HG03025 (cell line): ENCODE results near the gene CYP39A1.

ENCODE experiments used
- ATAC-seq: cut with Tn5 transposase; IDR thresholded peaks from one replicate; pipeline ENCODE4 v1.9.1; 2021; ENCODE audit warnings: mild to moderate bottlenecking, moderate library complexity; ENCODE audit not compliant: unreplicated experiment, low FRiP score

The CYP39A1 gene

GRCh38 chr6:46598215-46598614, 54.4 kb downstream of the CYP39A1 start:
- ATAC-seq = no peak

- ATAC-seq = no peak
Measured at GRCh38 chr6:46592740-46593139, 59.9 kb downstream of the CYP39A1 start.

- ATAC-seq = no peak
Measured at GRCh38 chr6:46592046-46592445, 60.6 kb downstream of the CYP39A1 start.

- no peak for ATAC-seq
Measured at GRCh38 chr6:46590765-46591164, 61.9 kb downstream of the CYP39A1 start.

GRCh38 chr6:46586906-46587305, 65.7 kb downstream of the CYP39A1 start:
- no peak for ATAC-seq

- ATAC-seq = no peak
Measured at GRCh38 chr6:46584586-46584985, 68.0 kb downstream of the CYP39A1 start.

GRCh38 chr6:46583721-46584120, 68.9 kb downstream of the CYP39A1 start:
- ATAC-seq = no peak

- ATAC-seq = no peak
Measured at GRCh38 chr6:46583081-46583480, 69.5 kb downstream of the CYP39A1 start.

- no peak for ATAC-seq
Measured at GRCh38 chr6:46581459-46582177, 71.0 kb downstream of the CYP39A1 start.

GRCh38 chr6:46575530-46575929, 77.1 kb downstream of the CYP39A1 start:
- ATAC-seq = no peak

GRCh38 chr6:46573140-46573539, 79.5 kb downstream of the CYP39A1 start:
- ATAC-seq = no peak

- no peak for ATAC-seq
Measured at GRCh38 chr6:46565531-46565930, 87.1 kb downstream of the CYP39A1 start.

GRCh38 chr6:46563924-46564323, 88.7 kb downstream of the CYP39A1 start:
- ATAC-seq = no peak

GRCh38 chr6:46556053-46556452, 96.6 kb downstream of the CYP39A1 start:
- no peak for ATAC-seq

GRCh38 chr6:46555129-46555528, 97.5 kb downstream of the CYP39A1 start:
- no peak for ATAC-seq

- no peak for ATAC-seq
Measured at GRCh38 chr6:46549155-46549554, 103.5 kb downstream of the CYP39A1 start.

- no peak for ATAC-seq
Measured at GRCh38 chr6:46541556-46541955, 111.1 kb downstream of the CYP39A1 start.

GRCh38 chr6:46539866-46540265, 112.8 kb downstream of the CYP39A1 start:
- no peak for ATAC-seq

- ATAC-seq = no peak
Measured at GRCh38 chr6:46538800-46539480, 113.7 kb downstream of the CYP39A1 start.

GRCh38 chr6:46530896-46531295, 121.7 kb downstream of the CYP39A1 start:
- no peak for ATAC-seq

GRCh38 chr6:46528961-46529750, 123.5 kb downstream of the CYP39A1 start:
- ATAC-seq = no peak
